HEK293T (cell line): Measurements from ENCODE around the gene VWC2L.

Experiments
- BHLHE40 ChIP-seq: fragments of 450-650 bp; IDR thresholded peaks from 2 replicates; pipeline ENCODE4 v1.6.1; 2016; ENCODE audit warnings: mild to moderate bottlenecking, moderate library complexity, borderline replicate concordance
- CTBP1 ChIP-seq: fragments of 450-650 bp; IDR thresholded peaks from 2 replicates; pipeline ENCODE4 v1.6.1; 2016; ENCODE audit warnings: borderline replicate concordance
- ELF4 ChIP-seq: fragments of 450-650 bp; IDR thresholded peaks from 2 replicates; pipeline ENCODE4 v1.6.1; 2017; ENCODE audit warnings: antibody characterized with exemption
- FOXA1 ChIP-seq: fragments of 450-650 bp; IDR thresholded peaks from 2 replicates; pipeline ENCODE4 v1.6.1; 2016; ENCODE audit warnings: mild to moderate bottlenecking
- FOXK2 ChIP-seq: fragments of 450-650 bp; IDR thresholded peaks from 2 replicates; pipeline ENCODE4 v1.6.1; 2016; ENCODE audit warnings: mild to moderate bottlenecking
- FOXM1 ChIP-seq: fragments of 450-650 bp; IDR thresholded peaks from 2 replicates; pipeline ENCODE4 v1.6.1; 2017; ENCODE audit warnings: mild to moderate bottlenecking, borderline replicate concordance
- HDGF ChIP-seq: fragments of 450-650 bp; IDR thresholded peaks from 2 replicates; pipeline ENCODE4 v1.6.1; 2017; ENCODE audit warnings: antibody characterized with exemption, borderline replicate concordance
- LEF1 ChIP-seq: fragments of 450-650 bp; IDR thresholded peaks from 2 replicates; pipeline ENCODE4 v1.6.1; 2017; ENCODE audit warnings: mild to moderate bottlenecking, borderline replicate concordance
- NFRKB ChIP-seq: fragments of 450-650 bp; IDR thresholded peaks from 2 replicates; pipeline ENCODE4 v1.6.1; 2016; ENCODE audit warnings: mild to moderate bottlenecking, moderate library complexity
- SP1 ChIP-seq: fragments of 450-650 bp; IDR thresholded peaks from 2 replicates; pipeline ENCODE4 v1.6.1; 2017
- SUZ12 ChIP-seq: fragments of 450-650 bp; IDR thresholded peaks from 2 replicates; pipeline ENCODE4 v1.6.1; 2016; ENCODE audit warnings: mild to moderate bottlenecking

- TF ChIP-seq SP1 (no peak), BHLHE40 (no peak), CTBP1 (no peak), FOXA1 (no peak), NFRKB (no peak), LEF1 (no peak), SUZ12 (no peak), HDGF (no peak), FOXK2 (no peak), FOXM1 (no peak), ELF4 (no peak)
These were observed 191.2 kb downstream of the VWC2L start for GRCh38 chr2:214601852-214602633.
